GM12878 (cell line): Measurements from ENCODE around the gene COL8A2. TPM values are rescaled to one million over a fixed set of nuclear protein-coding genes. Genes with fewer than 3 reads are reported as not detected.

Source experiments
- ATAC-seq: fragments of 200-7000 bp; cut with Tn5 transposase; 3 replicates; pipeline ENCODE4 v1.9.1; 2020; ENCODE audit warnings: mild to moderate bottlenecking, moderate library complexity
- BruUV-seq: library from RNA; stranded (reverse); fragments of 400-500 nt; replicated peaks from 2 replicates; lab custom pipeline; 2021; lab: Mats Ljungman, UMichigan
- CTCF ChIA-PET: fragments of 300-600 bp; sonication (Branson Sonifier 250); formaldehyde crosslinking; extraction: SDS; loops from one replicate; lab custom pipeline; 2021; ENCODE audit warnings: inconsistent platforms; lab: Yijun Ruan, JAX
- POLR2A ChIA-PET: fragments of 350-600 bp; formaldehyde crosslinking; extraction: SDS; loops from one replicate; lab custom pipeline; 2021; ENCODE audit warnings: inconsistent platforms; lab: Charles Lee
- RAD21 ChIA-PET: fragments of 300-600 bp; sonication (Branson Sonifier 250); formaldehyde crosslinking; loops from one replicate; lab custom pipeline; 2023; ENCODE audit warnings: antibody characterized with exemption; ENCODE audit not compliant: unreplicated experiment; lab: Charles Lee
- SMC1A ChIA-PET: fragments of 300-600 bp; sonication (Branson Sonifier 250); formaldehyde crosslinking; loops from one replicate; lab custom pipeline; 2023; ENCODE audit not compliant: unreplicated experiment, uncharacterized antibody; lab: Charles Lee
- DNase-seq: peaks from one replicate; pipeline ENCODE4 v3.0.0-alpha.2; 2011; ENCODE audit warnings: low read depth, low spot score
- FAIRE-seq: peaks from 3 replicates; lab custom pipeline; 2011; peaks lifted over from hg19 to GRCh38; lab: Jason Lieb, UNC
- H2AFZ ChIP-seq: 2 replicates; pipeline ENCODE4 v1.6.0; 2011; ENCODE audit warnings: low read depth, low read length, control low read depth; ENCODE audit not compliant: control insufficient read depth
- H3K27ac ChIP-seq: 2 replicates; pipeline ENCODE4 v1.5.1; 2011; ENCODE audit warnings: control low read depth; ENCODE audit not compliant: control insufficient read depth, insufficient read depth
- H3K27me3 ChIP-seq, 2 experiments: replicated peaks in 1 of 2; 2 replicates each; pipeline versions ENCODE4 v1.6.0 to v1.6.1; 2011; ENCODE audit warnings: low read length in 1 of 2; ENCODE audit not compliant: control insufficient read depth in 2 of 2, insufficient read depth in 2 of 2
- H3K36me3 ChIP-seq, 2 experiments: 2 replicates each; pipeline ENCODE4 v1.5.1; 2011; ENCODE audit warnings: low read length in 1 of 2; ENCODE audit not compliant: control insufficient read depth in 2 of 2, insufficient read depth in 2 of 2
- H3K4me1 ChIP-seq: 2 replicates; pipeline ENCODE4 v1.6.1; 2011; ENCODE audit warnings: mild to moderate bottlenecking, low read length, moderate library complexity, mixed read lengths; ENCODE audit not compliant: control insufficient read depth, insufficient read depth
- H3K4me2 ChIP-seq: 2 replicates; pipeline ENCODE4 v1.6.0; 2011; ENCODE audit warnings: control low read depth; ENCODE audit not compliant: control insufficient read depth, insufficient read depth
- H3K4me3 ChIP-seq: fragments of 200-600 bp; sonication (generic); 2 replicates; pipeline ENCODE4 v1.5.1; 2016
- H3K79me2 ChIP-seq: 2 replicates; pipeline ENCODE4 v1.6.0; 2011; ENCODE audit warnings: low read length; ENCODE audit not compliant: control insufficient read depth, insufficient read depth
- H3K9ac ChIP-seq: 2 replicates; pipeline ENCODE4 v1.8.0; 2011; ENCODE audit warnings: low read length, control low read depth, mixed read lengths; ENCODE audit not compliant: control insufficient read depth, insufficient read depth
- H3K9me3 ChIP-seq: replicated peaks from 3 replicates; pipeline ENCODE4 v1.5.1; 2011; ENCODE audit warnings: mild to moderate bottlenecking, low read length; ENCODE audit not compliant: control insufficient read depth, insufficient read depth
- H4K20me1 ChIP-seq: 2 replicates; pipeline ENCODE4 v1.6.0; 2011; ENCODE audit not compliant: control insufficient read depth, insufficient read depth
- MXI1 ChIP-seq: fragments of 150-350 bp; IDR thresholded peaks from 2 replicates; pipeline ENCODE4 v1.6.1; 2011; ENCODE audit warnings: low read depth, mild to moderate bottlenecking, inconsistent platforms, low read length, improper control_type of control experiment
- POLR2A ChIP-seq: IDR thresholded peaks from 2 replicates; pipeline ENCODE4 v1.6.1; 2011; ENCODE audit warnings: low read depth, mild to moderate bottlenecking, low read length
- RUNX3 ChIP-seq: IDR thresholded peaks from 2 replicates; pipeline ENCODE4 v1.6.1; 2012; ENCODE audit warnings: low read length, inconsistent platforms
- ZBTB11 ChIP-seq: fragments of 450-650 bp; formaldehyde crosslinking; IDR thresholded peaks from 2 replicates; pipeline ENCODE4 v1.5.0; 2022; ENCODE audit warnings: mild to moderate bottlenecking, missing genetic modification characterization
- WGBS: methylation state at CpG from one replicate; pipeline ENCODE4 v1.1.6; 2016; ENCODE audit warnings: low lambda C conversion rate; ENCODE audit not compliant: insufficient replicate concordance, insufficient coverage; ENCODE audit errors: missing lambda C conversion rate; 5-methylcytosine and 5-hydroxymethylcytosine counted together
- in situ Hi-C: fragments of 300-500 bp; cut with MboI; formaldehyde crosslinking; loops from 9 replicates; pipeline ENCODE4 v1.14.3; 2018; ENCODE audit warnings: mixed read lengths
- intact Hi-C: fragments of 100-400 bp; cut with micrococcal nuclease; formaldehyde crosslinking; loops from one replicate; pipeline ENCODE4 v1.14.2; 2022; ENCODE audit not compliant: unreplicated experiment
- polyA plus RNA-seq, 11 experiments: library from polyadenylated mRNA; depleted of rRNA in 4 of 11; unstranded in 6 of 11; stranded (reverse) in 5 of 11; fragments of >200 nt; fragmentation: Nextera tagmentation in 4 of 11; fragmentation: Illumina TruSeq in 1 of 11; extraction: Ambion mirVana in 4 of 11; extraction: Trizol in 1 of 11; gene quantifications; 1 replicate in 1 of 11; 2 replicates in 10 of 11; pipeline versions ENCODE4 v1.2.1 to v1.2.3, GENCODE V29; 2011 to 2016; ENCODE audit warnings: inconsistent platforms in 2 of 11, missing spikeins in 2 of 11, low read depth in 1 of 11
- total RNA-seq, 4 experiments: library from RNA; depleted of rRNA in 3 of 4; stranded (reverse); fragments of >200 nt in 3 of 4; fragmentation: Illumina TruSeq in 1 of 4; extraction: Trizol in 1 of 4; gene quantifications; 2 replicates each; pipeline versions ENCODE4 v1.2.1 to v1.2.3, GENCODE V29; 2013 to 2021

Gene COL8A2
- total and polyA plus RNA-seq, 10 of the 15 experiments (the other 5 are each of a cell fraction or from before 2014, with no cell fraction given): 0.01 TPM; not detected in 9

- TF ChIP-seq MXI1: no peak
These were observed 47.2 kb upstream of the COL8A2 start (continued) for GRCh38 chr1:36172017-36172747.

- H3K4me2 ChIP-seq: no peak overlapping the region
- ChIA-PET SMC1A (interaction anchor here (1.7 to 2.2 kb wide), 2 partner anchors 11 to 17 kb away, joined by 3 to 7 read pairs; no protein-coding TSS in a partner anchor), RAD21 (interaction anchor here (0.6 to 0.7 kb wide), 2 partner anchors 21 to 59 kb away, joined by 4 read pairs; no protein-coding TSS in a partner anchor), POLR2A (no interaction called here), CTCF (interaction anchor here (1.2 to 2.9 kb wide), 5 partner anchors 10 to 118 kb away, joined by 3 to 14 read pairs (median 6); partner anchors contain the start of gene MAP7D1)
- ATAC-seq (no peak), FAIRE-seq (no peak), DNase-seq (no peak)
- no peak overlapping the region for H2AFZ ChIP-seq
- peaks cover 15 to 39% of the 10 kb centered on the region in 2 experiments for H3K36me3 ChIP-seq
- 92% methylated on average over 12 of the region's 12 CpGs for WGBS
- no peak overlapping the region for H3K27ac ChIP-seq
- in situ Hi-C loops (no loop called here), intact Hi-C loops (no loop called here)
- no peak overlapping the region for H3K4me3 ChIP-seq
- no peaks in the 10 kb centered on the region for H3K9me3 ChIP-seq
- no peaks in the 10 kb centered on the region for H3K4me1 ChIP-seq
- H3K9ac ChIP-seq: no peak overlapping the region
- H3K79me2 ChIP-seq: peaks cover 17% of the 10 kb centered on the region
- TF ChIP-seq ZBTB11 (CRISPR knock-in tag) (no peak), POLR2A (no peak), RUNX3 (no peak)
- no TSS peak for BruUV-seq
- no peaks in the 10 kb centered on the region for H3K27me3 ChIP-seq
- H4K20me1 ChIP-seq: no peaks in the 10 kb centered on the region; the same call in 1 of the 2 replicates
These were observed 45.8 kb upstream of the COL8A2 start for GRCh38 chr1:36170643-36171412.
